Smooth muscle cell (in vitro differentiated cells): Measurements from ENCODE around the gene POLR1E. TPM values are rescaled to one million over a fixed set of nuclear protein-coding genes. Genes with fewer than 3 reads are reported as not detected.

ENCODE experiments used
- DNase-seq: peaks from one replicate; lab custom pipeline; 2025; ENCODE audit not compliant: unreplicated experiment; lab: John Stamatoyannopoulos, UW
- H2AFZ ChIP-seq: fragments of 200-600 bp; sonication (generic); 2 replicates; pipeline ENCODE4 v1.6.0; 2016; ENCODE audit warnings: antibody characterized with exemption, low read depth, mild to moderate bottlenecking
- H3F3A ChIP-seq: fragments of 200-600 bp; sonication (generic); 2 replicates; pipeline ENCODE4 v1.6.0; 2017; ENCODE audit warnings: antibody characterized with exemption, low read depth
- H3K27ac ChIP-seq: fragments of 200-600 bp; sonication (generic); 2 replicates; pipeline ENCODE4 v1.5.1; 2016; ENCODE audit warnings: low read depth, mild to moderate bottlenecking
- H3K27me3 ChIP-seq: fragments of 200-600 bp; sonication (generic); 2 replicates; pipeline ENCODE4 v1.6.1; 2016; ENCODE audit warnings: low read depth, mild to moderate bottlenecking
- H3K36me3 ChIP-seq: fragments of 200-600 bp; sonication (generic); 2 replicates; pipeline ENCODE4 v1.5.1; 2016; ENCODE audit warnings: low read depth
- H3K4me1 ChIP-seq: fragments of 200-600 bp; sonication (generic); 2 replicates; pipeline ENCODE4 v1.5.1; 2016; ENCODE audit warnings: low read depth
- H3K4me2 ChIP-seq: fragments of 200-600 bp; sonication (generic); 2 replicates; pipeline ENCODE4 v1.6.0; 2016; ENCODE audit warnings: mild to moderate bottlenecking
- H3K4me3 ChIP-seq: fragments of 200-600 bp; sonication (generic); 2 replicates; pipeline ENCODE4 v1.5.1; 2016; ENCODE audit warnings: mild to moderate bottlenecking
- H3K79me2 ChIP-seq: fragments of 200-600 bp; sonication (generic); 2 replicates; pipeline ENCODE4 v1.6.0; 2016; ENCODE audit warnings: low read depth, mild to moderate bottlenecking
- H3K9ac ChIP-seq: fragments of 200-600 bp; sonication (generic); 2 replicates; pipeline ENCODE4 v1.6.0; 2016; ENCODE audit warnings: low read depth
- H3K9me3 ChIP-seq: fragments of 200-600 bp; sonication (generic); replicated peaks from 2 replicates; pipeline ENCODE4 v1.5.1; 2016; ENCODE audit warnings: low read depth
- H4K20me1 ChIP-seq: fragments of 200-600 bp; sonication (generic); 2 replicates; pipeline ENCODE4 v1.6.0; 2016; ENCODE audit warnings: low read depth
- CTCF ChIP-seq: fragments of 200-600 bp; sonication (generic); IDR thresholded peaks from 2 replicates; pipeline ENCODE4 v1.5.1; 2017; ENCODE audit warnings: borderline replicate concordance, mild to moderate bottlenecking, antibody characterized with exemption; ENCODE audit not compliant: insufficient read depth, poor library complexity, severe bottlenecking
- WGBS: methylation state at CpG from one replicate; pipeline ENCODE4 v1.1.7; 2016; ENCODE audit warnings: low lambda C conversion rate; 5-methylcytosine and 5-hydroxymethylcytosine counted together
- polyA plus RNA-seq: library from polyadenylated mRNA; unstranded; fragments of >200 nt; fragmentation: Nextera tagmentation; extraction: Ambion mirVana; gene quantifications from 2 replicates; pipeline ENCODE4 v1.2.1, GENCODE V29; 2016
- total RNA-seq: library from RNA; depleted of rRNA; stranded (reverse); fragments of >200 nt; gene quantifications from 2 replicates; pipeline ENCODE4 v1.2.3, GENCODE V29; 2014

The POLR1E gene
- total and polyA plus RNA-seq, 2 experiments from 2014 or later = 10.9 to 12.6 TPM

DNA sequence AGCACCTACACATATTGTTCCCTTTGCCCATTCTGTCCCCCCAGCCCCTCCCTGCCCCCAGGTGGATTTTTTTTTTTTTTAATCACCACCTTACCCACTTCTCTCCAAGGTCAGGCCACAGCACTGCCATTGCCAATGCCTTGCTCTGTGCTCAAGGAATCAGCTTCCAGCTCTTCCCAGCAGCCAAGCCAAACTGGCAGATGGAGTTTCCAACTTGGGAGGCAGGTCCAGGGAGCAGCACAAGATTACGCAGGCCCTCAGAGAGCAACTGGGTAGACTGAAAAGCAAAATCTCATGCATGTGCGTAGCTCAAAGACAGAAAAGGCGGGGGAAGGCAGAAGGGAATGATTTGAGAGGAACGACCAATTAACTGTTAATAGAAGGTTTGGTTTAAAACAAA is 48.1 kb upstream of the POLR1E start:
- Histone ChIP-seq H3K4me3 (no peak overlapping the region), H3K79me2 (peaks cover 12% of the 10 kb centered on the region), H3K36me3 (peaks cover 10% of the 10 kb centered on the region), H3K9me3 (no peaks in the 10 kb centered on the region), H4K20me1 (peaks cover 81% of the 10 kb centered on the region), H3K4me2 (no peak overlapping the region), H3K27ac (no peak overlapping the region), H3K9ac (no peak overlapping the region), H2AFZ (no peak overlapping the region), H3F3A (peaks cover 7% of the 10 kb centered on the region), H3K27me3 (no peaks in the 10 kb centered on the region), H3K4me1 (peaks cover 16% of the 10 kb centered on the region)
- DNase-seq = no peak
- WGBS = 92% methylated on average over 4 of the region's 4 CpGs
- TF ChIP-seq CTCF = no peak

- H3K4me2 ChIP-seq = no peak overlapping the region
- peaks cover 14% of the 10 kb centered on the region for H3K4me1 ChIP-seq
- peaks cover 7% of the 10 kb centered on the region for H3F3A ChIP-seq
- peaks cover 88% of the 10 kb centered on the region for H4K20me1 ChIP-seq
- TF ChIP-seq CTCF = no peak
- DNase-seq = no peak
- H3K27me3 ChIP-seq = no peaks in the 10 kb centered on the region
- no peak overlapping the region for H2AFZ ChIP-seq
- WGBS = 99% methylated on average over 3 of the region's 3 CpGs
- peaks cover 16% of the 10 kb centered on the region for H3K79me2 ChIP-seq
- H3K36me3 ChIP-seq = peaks cover 10% of the 10 kb centered on the region
- H3K9me3 ChIP-seq = no peaks in the 10 kb centered on the region
- no peak overlapping the region for H3K27ac ChIP-seq
- H3K4me3 ChIP-seq = no peak overlapping the region
- H3K9ac ChIP-seq = no peak overlapping the region
Measured at GRCh38 chr9:37438359-37438758, 47.4 kb upstream of the POLR1E start.

DNA sequence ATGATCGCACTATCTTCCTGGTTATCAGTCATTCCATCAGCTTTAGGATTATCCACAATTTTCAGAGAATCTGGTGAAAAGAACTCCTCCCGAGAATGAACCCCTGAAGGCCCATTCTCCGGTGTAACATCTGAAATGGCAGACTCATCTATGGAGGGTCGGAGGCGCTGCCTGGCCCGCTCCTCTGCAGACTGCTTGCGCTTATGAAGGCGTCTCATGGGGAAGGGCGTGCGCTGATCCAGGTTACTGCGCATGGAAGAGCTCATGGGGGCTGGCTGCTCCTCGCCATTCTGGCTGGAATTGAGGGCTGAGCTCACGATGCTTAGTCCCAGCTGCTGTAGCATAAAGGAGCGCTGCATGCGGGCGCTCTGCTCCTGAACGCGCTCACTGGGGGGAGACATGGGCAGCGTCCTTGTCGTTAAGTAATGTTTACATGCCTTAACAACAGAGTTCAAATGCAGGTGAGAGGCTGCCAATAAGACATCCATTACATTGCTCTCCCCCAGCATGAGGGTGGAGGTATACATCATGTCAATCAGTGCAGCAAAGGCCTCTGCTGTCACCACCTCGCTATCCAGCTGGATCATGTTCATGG is 43.9 kb upstream of the POLR1E start:
- Histone ChIP-seq H4K20me1 (peaks cover 100% of the 10 kb centered on the region), H3K79me2 (peaks cover 40% of the 10 kb centered on the region)
- WGBS = 96% methylated on average over 21 of the region's 21 CpGs

More for the DNA sequence above, 43.9 kb upstream of the POLR1E start:
- H3K4me3 ChIP-seq = no peak overlapping the region
- H3K9me3 ChIP-seq = no peaks in the 10 kb centered on the region
- TF ChIP-seq CTCF = no peak
- H3K9ac ChIP-seq = no peak overlapping the region
- H2AFZ ChIP-seq = no peak overlapping the region
- no peak for DNase-seq
- peaks cover 10% of the 10 kb centered on the region for H3K36me3 ChIP-seq
- H3F3A ChIP-seq = peaks cover 7% of the 10 kb centered on the region
- no peak overlapping the region for H3K27ac ChIP-seq
- no peaks in the 10 kb centered on the region for H3K4me1 ChIP-seq
- H3K4me2 ChIP-seq = no peak overlapping the region
- no peaks in the 10 kb centered on the region for H3K27me3 ChIP-seq
